BJ (cell line): ENCODE measurements around the gene FXYD1. TPM values are rescaled to one million over a fixed set of nuclear protein-coding genes. Genes with fewer than 3 reads are reported as not detected.

Experiments
- CTCF ChIA-PET: fragments of 350-600 bp; formaldehyde crosslinking; extraction: SDS; loops from one replicate; lab custom pipeline; 2021; ENCODE audit warnings: antibody characterized with exemption, inconsistent platforms; lab: Yijun Ruan, JAX
- POLR2A ChIA-PET: fragments of 300-600 bp; sonication (Branson Sonifier 250); formaldehyde crosslinking; extraction: SDS; loops from one replicate; lab custom pipeline; 2021; ENCODE audit warnings: antibody characterized with exemption; lab: Charles Lee
- DNase-seq: peaks from one replicate; pipeline ENCODE4 v3.0.0-alpha.2; 2011; ENCODE audit warnings: low read depth
- H3K27me3 ChIP-seq: 2 replicates; pipeline ENCODE4 v1.6.0; 2011; ENCODE audit warnings: low read length; ENCODE audit not compliant: control insufficient read depth, insufficient read depth
- H3K36me3 ChIP-seq: 2 replicates; pipeline ENCODE4 v1.5.1; 2011; ENCODE audit warnings: low read length; ENCODE audit not compliant: control insufficient read depth, insufficient read depth
- H3K4me3 ChIP-seq: 2 replicates; pipeline ENCODE4 v1.5.1; 2011; ENCODE audit warnings: low read depth, mild to moderate bottlenecking, control low read depth, low read length
- polyA plus RNA-seq: library from polyadenylated mRNA; depleted of rRNA; stranded (reverse); fragments of >200 nt; gene quantifications from 2 replicates; pipeline ENCODE4 v1.2.3, GENCODE V29; 2011
- TF ChIP-seq, protein P1 (sequence below): IDR thresholded peaks from 2 replicates; pipeline ENCODE4 v1.5.1; 2011; ENCODE audit warnings: low read depth, mild to moderate bottlenecking, control low read depth, inconsistent platforms, low read length, moderate library complexity; ENCODE audit not compliant: insufficient read depth

FXYD1 gene
- polyA plus RNA-seq, 1 experiment = 4.0 TPM

DNA sequence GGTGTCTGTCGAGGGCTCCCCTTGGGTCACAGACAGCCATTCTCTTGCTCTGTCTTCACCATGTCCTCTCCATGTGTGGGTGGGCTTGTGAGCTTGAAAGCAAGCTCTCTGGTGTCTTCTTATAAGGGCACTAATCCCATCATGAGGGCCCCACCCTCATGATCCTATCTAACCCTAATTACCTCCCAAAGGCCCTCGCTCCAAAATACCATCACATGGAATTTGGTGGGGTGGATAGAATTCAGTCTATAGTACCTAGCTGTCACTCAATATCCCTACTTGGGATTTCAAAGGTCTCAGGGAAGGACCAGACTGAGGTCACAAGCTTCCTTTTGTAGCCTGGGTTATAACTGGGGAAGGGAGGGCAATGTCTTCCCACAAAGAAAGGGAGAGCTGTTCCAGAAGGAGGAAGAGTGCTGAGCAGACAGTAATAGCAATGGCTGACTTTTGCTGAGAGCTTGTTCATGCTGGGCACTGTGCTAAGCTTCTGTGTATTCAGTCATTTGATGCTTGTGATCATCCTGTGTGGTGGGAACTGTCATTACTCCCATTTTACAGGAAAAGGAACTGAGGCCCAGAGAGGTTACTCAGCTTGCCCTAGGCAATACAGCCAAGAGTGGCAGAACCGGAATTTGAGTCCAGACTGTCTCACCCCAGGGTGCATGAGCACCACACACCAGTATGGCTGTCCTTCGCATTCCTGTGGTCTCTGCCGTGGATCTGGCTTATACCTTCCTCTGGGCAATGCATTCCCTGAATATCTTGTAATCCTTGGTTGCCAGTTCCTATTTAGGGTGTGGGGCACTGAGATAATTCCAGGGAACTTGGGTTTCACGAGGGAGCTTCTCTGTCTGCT, 24.1 kb downstream of the FXYD1 start:
- CTCF ChIA-PET = interaction anchor here (1.4 to 3.5 kb wide), 4 partner anchors 9 to 119 kb away, joined by 3 to 10 read pairs (median 6); partner anchors contain the start of gene FXYD5
- no peak overlapping the region for H3K4me3 ChIP-seq
- POLR2A ChIA-PET = interaction anchor here (0.7 kb wide), 1 partner anchor 21 kb away, joined by 7 read pairs; no protein-coding TSS in a partner anchor
- TF ChIP-seq, protein P1, sequence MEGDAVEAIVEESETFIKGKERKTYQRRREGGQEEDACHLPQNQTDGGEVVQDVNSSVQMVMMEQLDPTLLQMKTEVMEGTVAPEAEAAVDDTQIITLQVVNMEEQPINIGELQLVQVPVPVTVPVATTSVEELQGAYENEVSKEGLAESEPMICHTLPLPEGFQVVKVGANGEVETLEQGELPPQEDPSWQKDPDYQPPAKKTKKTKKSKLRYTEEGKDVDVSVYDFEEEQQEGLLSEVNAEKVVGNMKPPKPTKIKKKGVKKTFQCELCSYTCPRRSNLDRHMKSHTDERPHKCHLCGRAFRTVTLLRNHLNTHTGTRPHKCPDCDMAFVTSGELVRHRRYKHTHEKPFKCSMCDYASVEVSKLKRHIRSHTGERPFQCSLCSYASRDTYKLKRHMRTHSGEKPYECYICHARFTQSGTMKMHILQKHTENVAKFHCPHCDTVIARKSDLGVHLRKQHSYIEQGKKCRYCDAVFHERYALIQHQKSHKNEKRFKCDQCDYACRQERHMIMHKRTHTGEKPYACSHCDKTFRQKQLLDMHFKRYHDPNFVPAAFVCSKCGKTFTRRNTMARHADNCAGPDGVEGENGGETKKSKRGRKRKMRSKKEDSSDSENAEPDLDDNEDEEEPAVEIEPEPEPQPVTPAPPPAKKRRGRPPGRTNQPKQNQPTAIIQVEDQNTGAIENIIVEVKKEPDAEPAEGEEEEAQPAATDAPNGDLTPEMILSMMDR = no peak
- no peak for DNase-seq
- H3K27me3 ChIP-seq = no peaks in the 10 kb centered on the region
- peaks cover 27% of the 10 kb centered on the region for H3K36me3 ChIP-seq

DNA sequence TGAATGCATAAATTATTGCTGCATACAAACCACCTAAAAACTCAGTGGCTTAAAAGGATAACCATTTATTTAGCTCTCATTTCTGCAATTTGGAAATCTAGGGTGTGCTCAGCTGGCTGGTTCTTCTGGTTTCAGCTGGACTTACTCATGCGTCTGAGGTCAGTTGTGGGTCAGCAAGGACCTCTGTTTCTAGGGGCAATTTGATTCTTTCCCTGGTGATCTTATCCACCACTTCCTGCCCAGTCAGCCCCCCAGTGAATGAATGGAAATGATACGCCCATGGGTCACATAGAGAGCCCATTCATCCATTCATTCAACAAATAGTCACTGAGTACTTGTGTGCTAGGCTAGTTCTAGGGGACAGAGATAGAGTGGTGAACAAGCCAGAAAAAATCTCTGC, 25.8 kb downstream of the FXYD1 start:
- peaks cover 25% of the 10 kb centered on the region for H3K36me3 ChIP-seq
- H3K27me3 ChIP-seq = no peaks in the 10 kb centered on the region
- no peak overlapping the region for H3K4me3 ChIP-seq
- DNase-seq = no peak
- TF ChIP-seq, protein P1 = no peak
- POLR2A ChIA-PET = no interaction called here
- CTCF ChIA-PET = no interaction called here

DNA sequence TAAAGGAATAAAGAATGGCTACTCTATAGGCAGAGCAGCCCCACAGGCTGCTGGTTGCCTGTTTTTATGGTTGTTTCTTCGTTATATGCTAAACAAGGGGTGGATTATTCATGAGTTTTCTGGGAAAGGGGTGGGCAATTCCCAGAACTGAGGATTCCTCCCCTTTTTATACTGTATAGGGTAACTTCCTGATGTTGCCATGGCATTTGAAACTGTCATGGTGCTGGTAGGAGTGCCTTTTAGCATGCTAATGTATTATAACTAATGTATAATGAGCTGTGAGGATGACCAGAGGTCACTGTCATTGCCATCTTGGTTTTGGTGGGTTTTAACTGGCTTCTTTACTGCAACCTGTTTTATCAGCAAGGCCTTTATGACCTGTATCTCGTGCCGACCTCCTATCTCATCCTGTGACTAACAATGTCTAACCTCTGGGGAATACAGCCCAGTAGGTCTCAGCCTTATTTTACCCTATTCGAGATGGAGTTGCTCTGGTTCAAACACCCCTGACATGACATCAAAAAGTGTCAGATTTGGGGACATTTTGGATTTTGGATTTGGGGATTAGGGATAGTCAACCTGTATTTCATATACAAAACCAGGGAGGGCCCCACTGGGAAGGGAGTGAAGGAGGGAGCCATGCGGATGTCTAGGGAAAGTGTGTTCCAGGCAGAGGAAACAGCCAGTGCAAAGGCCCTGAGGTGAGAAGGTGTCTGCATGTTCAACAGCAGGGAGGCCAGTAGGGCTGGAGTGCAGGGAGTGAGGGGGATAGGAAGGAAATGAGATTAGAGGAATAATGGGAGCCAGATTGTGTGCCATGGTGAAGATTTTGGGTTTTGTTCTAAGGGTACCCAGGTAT, 26.8 kb downstream of the FXYD1 start:
- Histone ChIP-seq H3K36me3 (peaks cover 23% of the 10 kb centered on the region), H3K4me3 (no peak overlapping the region), H3K27me3 (no peaks in the 10 kb centered on the region)
- no peak for DNase-seq
- POLR2A ChIA-PET = no interaction called here
- CTCF ChIA-PET = no interaction called here
- TF ChIP-seq, protein P1 = no peak

DNA sequence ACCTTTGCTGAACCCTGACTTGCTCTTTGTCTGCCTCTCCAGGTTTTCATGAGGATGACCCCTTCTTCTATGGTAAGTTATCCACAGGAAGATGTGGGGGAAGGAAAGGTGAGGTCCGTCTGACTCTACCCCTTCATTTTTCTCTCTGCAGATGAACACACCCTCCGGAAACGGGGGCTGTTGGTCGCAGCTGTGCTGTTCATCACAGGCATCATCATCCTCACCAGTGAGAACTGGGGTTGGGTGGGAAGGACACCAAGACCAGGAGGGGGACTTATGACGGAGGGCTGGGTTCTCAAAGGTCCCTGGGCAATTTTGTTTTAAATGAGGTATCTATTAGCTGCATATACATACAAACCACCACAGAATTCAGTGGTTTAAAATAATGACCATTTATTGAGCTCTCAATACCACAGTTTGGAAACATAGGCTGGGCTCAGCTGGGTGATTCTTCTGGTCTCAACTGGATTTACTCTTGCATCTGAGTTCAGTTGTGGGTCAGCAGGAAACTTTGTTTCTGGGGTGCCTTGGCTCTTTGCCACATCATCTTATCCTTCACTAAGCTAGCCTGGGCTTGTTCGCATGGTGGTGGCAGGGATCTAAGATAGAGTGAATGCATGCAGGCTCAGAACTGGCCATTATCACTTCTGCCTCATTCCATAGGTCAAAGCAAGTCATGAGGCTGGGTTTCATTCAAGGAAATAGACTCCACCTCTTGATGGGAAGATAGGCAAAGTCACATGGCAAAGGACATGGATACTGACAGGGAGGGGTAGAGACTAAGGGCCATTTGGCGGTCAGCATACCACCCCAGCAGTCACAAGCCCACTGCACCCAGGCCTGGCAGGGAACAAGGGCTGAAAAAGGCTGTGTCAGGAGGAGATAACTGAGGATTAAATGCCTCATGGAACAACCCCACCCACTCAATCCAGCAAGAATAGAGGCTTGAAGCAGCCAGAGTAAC, 27.8 kb downstream of the FXYD1 start:
- TF ChIP-seq, protein P1 = no peak

More for the DNA sequence above, 27.8 kb downstream of the FXYD1 start:
- Histone ChIP-seq H3K27me3 (no peaks in the 10 kb centered on the region), H3K4me3 (no peak overlapping the region), H3K36me3 (peaks cover 23% of the 10 kb centered on the region)
- no peak for DNase-seq
- POLR2A ChIA-PET = no interaction called here
- CTCF ChIA-PET = no interaction called here
